ENCODE results near the gene ADSS1.

ADSS1 gene

GRCh38 chr14:104710071-104710735 is 13.8 kb upstream of the ADSS1 start:
- TF ChIP-seq GATA2 (IDR thresholded peaks at IDR 0.05; ENCODE audit: low read depth, low read length) (no peak), GATA3 (IDR thresholded peaks at IDR 0.05; ENCODE audit: low read depth, low read length) (no peak)

- TF ChIP-seq GATA2 (IDR thresholded peaks at IDR 0.05; ENCODE audit: low read depth, low read length) (no peak), GATA3 (IDR thresholded peaks at IDR 0.05; ENCODE audit: low read depth, low read length) (no peak)
Measured at GRCh38 chr14:104712881-104713734, 10.9 kb upstream of the ADSS1 start.

GRCh38 chr14:104714066-104714465 is 10.0 kb upstream of the ADSS1 start:
- no peak for TF ChIP-seq GATA3 (IDR thresholded peaks at IDR 0.05; ENCODE audit: low read depth, low read length)
- no peak for TF ChIP-seq GATA2 (IDR thresholded peaks at IDR 0.05; ENCODE audit: low read depth, low read length)

GRCh38 chr14:104714681-104715080 is 9.3 kb upstream of the ADSS1 start:
- TF ChIP-seq GATA3 (IDR thresholded peaks at IDR 0.05; ENCODE audit: low read depth, low read length) (no peak), GATA2 (IDR thresholded peaks at IDR 0.05; ENCODE audit: low read depth, low read length) (no peak)

- no peak for TF ChIP-seq GATA2 (IDR thresholded peaks at IDR 0.05; ENCODE audit: low read depth, low read length)
- no peak for TF ChIP-seq GATA3 (IDR thresholded peaks at IDR 0.05; ENCODE audit: low read depth, low read length)
Measured at GRCh38 chr14:104715416-104715815, 8.6 kb upstream of the ADSS1 start.

DNA sequence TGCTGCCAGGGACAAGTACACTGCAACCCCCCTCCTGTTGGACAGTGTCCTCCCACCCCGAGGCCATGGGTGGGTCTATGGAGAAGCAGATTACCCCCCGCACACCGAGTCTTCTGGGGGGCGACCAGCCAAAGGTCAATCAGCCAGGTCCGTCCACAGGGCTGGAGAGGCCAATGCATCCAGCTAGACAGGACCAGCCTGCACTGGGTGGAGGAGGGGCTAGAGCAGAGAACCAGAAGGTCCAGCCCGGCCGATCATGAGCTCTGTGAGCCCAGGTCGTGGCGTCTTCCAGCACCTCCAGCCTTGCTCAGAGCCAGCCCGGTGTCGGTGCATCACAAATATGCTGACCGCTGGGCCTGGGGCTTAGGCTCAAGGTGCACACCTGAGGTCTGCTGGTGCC is 8.2 kb upstream of the ADSS1 start:
- TF ChIP-seq GATA3 (IDR thresholded peaks at IDR 0.05; ENCODE audit: low read depth, low read length) (no peak), GATA2 (IDR thresholded peaks at IDR 0.05; ENCODE audit: low read depth, low read length) (no peak)

DNA sequence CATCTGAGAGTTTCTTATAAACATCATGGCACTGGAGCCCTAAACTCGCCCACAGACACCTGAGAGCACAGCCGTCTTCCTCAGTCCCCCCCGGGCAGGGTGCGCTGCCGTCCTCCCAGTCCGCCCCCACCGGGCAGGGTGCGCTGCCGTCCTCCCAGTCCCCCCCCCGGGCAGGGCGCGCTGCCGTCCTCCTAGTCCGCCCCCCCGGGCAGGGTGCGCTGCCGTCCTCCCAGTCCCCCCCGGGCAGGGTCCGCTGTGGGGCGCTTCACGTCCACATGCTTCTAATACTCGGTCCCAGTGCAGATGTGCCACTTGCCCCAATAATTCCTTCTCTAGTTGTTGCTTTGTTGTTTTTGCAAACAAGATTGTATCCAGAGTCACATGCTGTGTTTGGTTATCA is 6.9 kb upstream of the ADSS1 start:
- TF ChIP-seq GATA3 (IDR thresholded peaks at IDR 0.05; ENCODE audit: low read depth, low read length) (no peak), GATA2 (IDR thresholded peaks at IDR 0.05; ENCODE audit: low read depth, low read length) (no peak)

- TF ChIP-seq GATA3 (IDR thresholded peaks at IDR 0.05; ENCODE audit: low read depth, low read length) = no peak
- TF ChIP-seq GATA2 (IDR thresholded peaks at IDR 0.05; ENCODE audit: low read depth, low read length) = no peak
Measured at GRCh38 chr14:104717646-104718045, 6.4 kb upstream of the ADSS1 start.

DNA sequence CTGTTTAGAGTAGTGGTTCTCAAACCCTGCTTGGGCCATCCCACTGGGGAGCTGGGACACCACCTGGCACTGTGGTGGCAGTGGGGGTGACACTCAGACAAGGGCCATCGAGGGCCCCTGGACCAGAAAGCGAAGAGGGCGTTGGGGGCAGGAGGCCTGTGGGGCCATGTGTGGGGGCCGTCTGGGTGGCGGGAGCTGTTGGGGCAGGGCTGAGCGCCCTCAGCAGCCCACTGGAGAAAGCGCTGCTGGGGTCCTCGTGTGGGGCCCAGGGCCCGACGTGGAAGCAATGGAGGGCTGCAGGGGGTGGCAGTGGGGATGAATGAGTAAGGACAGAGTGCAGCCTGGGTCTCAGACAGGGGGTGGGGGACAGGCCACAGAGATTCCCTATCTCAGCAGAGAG is 5.9 kb upstream of the ADSS1 start:
- TF ChIP-seq GATA2 (IDR thresholded peaks at IDR 0.05; ENCODE audit: low read depth, low read length) (no peak), GATA3 (IDR thresholded peaks at IDR 0.05; ENCODE audit: low read depth, low read length) (no peak)

DNA sequence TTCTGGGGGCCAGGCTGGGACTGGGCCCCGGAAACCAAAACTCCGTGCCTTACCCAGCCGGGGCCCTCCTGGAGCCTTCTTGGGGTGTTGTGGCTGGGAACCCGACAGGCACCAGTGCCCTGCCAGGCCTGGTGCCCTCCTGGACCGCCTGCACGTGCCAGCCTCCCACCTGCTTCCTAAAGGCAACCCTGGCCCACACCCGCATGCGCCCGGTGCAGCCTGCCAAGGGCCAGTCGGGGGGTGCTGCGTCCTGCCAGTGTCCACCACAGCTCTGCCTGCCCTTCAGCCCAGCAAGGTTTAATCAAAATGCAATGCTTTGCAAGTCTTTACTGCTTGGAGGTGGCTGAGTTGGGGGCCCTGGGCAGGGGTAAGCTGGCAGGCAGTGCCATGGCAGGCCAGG is 5.2 kb upstream of the ADSS1 start:
- TF ChIP-seq GATA3 (IDR thresholded peaks at IDR 0.05; ENCODE audit: low read depth, low read length) = no peak
- no peak for TF ChIP-seq GATA2 (IDR thresholded peaks at IDR 0.05; ENCODE audit: low read depth, low read length)

DNA sequence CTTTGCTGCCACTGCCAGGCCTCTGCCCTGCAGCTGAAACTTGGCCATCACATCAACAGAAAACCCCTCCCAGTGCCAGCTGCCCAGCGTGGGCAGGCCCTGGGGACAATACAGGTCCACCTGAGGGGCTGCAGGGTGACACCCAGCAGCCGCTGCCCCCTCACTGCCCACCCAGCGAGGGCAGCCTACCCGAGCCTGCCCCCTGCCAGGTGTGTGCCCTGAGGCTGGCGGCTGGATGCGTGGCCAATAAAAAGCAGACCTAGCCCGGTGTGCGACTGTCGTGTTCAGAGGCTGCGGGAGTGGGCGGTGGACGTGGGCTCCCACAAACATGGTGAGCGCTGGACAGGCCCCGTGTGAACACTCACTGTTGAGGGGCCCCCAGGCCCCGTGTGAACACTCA is 4.7 kb upstream of the ADSS1 start:
- TF ChIP-seq GATA2 (IDR thresholded peaks at IDR 0.05; ENCODE audit: low read depth, low read length) (no peak), GATA3 (IDR thresholded peaks at IDR 0.05; ENCODE audit: low read depth, low read length) (no peak)

DNA sequence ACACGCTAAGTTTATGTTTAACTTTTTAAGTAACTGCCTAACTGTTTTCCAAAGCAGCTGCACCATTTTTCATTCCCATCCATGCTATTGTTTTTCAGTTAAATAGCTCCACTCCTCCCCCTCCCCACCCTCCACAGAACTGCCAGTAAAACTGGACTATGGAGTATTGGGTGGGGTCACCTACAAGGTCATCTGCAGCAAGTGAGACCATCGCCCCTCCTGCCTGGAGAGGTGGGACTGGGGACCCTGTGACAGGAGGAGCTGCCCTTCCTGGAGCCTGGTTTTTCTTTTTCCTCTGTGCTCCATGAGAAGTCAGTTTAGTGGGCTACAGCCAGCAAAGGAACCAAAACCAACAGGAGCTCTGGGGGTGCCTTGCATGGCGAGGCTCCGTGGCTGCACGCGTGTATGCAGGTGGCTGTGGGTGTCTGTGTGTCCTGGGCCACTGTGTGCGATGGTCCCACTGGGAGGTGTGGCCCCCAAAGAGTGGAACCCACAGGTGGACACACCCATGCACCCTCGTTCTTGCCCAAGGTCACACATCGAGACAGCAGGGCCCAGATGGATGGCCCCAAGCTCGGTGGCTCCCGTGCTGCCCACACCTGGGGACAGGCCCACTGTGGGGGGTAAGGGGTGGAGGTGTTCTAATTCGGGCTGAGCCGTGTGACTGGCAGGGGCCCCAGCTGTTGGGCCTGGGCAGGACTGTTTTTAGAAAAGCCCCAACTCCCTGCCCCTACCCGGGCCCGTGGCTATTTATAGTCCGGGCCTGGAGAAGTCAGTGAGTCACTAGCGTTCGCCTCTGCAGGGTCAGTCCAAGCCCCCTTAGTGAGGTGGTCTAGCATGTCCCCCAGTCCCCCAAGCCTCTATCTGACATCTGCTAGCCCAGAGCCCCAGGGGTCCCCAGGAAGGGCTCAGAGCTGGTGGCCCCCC is 2.3 kb upstream of the ADSS1 start:
- TF ChIP-seq GATA2 (IDR thresholded peaks at IDR 0.05; ENCODE audit: low read depth, low read length) = no peak
- TF ChIP-seq GATA3 (IDR thresholded peaks at IDR 0.05; ENCODE audit: low read depth, low read length) = no peak

DNA sequence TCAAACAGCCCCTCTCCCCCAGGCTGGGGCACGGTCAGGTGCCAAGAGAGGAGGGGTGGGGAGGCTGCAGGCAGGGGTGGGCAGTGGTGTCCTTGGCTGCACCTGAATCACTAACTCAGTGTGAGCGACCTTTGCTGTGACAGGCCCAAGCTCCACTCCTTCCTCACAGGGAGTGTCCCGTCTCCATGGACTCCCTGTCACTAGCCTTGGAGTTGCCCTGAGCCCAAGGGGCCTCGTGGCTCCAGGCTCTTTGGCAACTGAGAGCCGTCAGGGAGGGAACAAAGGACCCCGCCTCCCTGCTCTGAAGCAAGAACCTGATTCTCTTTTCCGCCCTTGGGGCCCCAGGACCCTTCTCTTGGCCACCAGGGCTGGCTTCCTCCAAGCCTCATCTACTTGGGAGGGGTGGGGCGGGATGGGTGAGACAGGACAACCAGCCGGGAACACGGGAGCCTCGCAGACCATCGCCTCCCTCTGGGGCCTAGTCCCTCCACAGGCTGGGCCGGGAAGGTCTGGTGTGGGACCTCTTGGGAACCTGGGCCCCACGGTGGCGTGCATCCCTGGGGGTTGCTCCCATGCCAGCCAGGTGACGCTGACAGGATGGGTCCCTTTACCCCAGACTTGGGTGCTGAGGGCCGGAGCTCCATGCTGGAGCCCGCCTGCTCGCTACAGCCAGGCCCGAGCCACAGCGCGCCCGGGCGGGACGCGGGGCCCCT is 935 bp upstream of the ADSS1 start:
- TF ChIP-seq GATA3 (IDR thresholded peaks at IDR 0.05; ENCODE audit: low read depth, low read length) = no peak
- TF ChIP-seq GATA2 (IDR thresholded peaks at IDR 0.05; ENCODE audit: low read depth, low read length) = no peak

Data from SH-SY5Y (cell line).